NCI-H2081 treated with DMSO at 0.1 percent for 48 hours (cell line): ENCODE measurements around the gene KRTAP10-4.
"Not testable (repeated sequence)": the region's sequence is repeated elsewhere in the genome, so short reads cannot be mapped to it uniquely, and the experiment has no call there.

ENCODE experiments used
- DNase-seq: peaks from one replicate; lab custom pipeline; 2025; lab: John Stamatoyannopoulos, UW

KRTAP10-4 gene

GRCh38 chr21:44534688-44535087 lies 38.8 kb upstream of the KRTAP10-4 start:
- no peak for DNase-seq

GRCh38 chr21:44535963-44536362 lies 37.6 kb upstream of the KRTAP10-4 start:
- no peak for DNase-seq

GRCh38 chr21:44537930-44538911 lies 35.3 kb upstream of the KRTAP10-4 start:
- DNase-seq, result no peak

GRCh38 chr21:44539046-44539445 lies 34.5 kb upstream of the KRTAP10-4 start:
- DNase-seq, result no peak

GRCh38 chr21:44539991-44540666 lies 33.4 kb upstream of the KRTAP10-4 start, which contains the start of gene KRTAP10-1:
Gene KRTAP10-1 (minus strand): TSS chr21:44540195. CDS start chr21:44540150, 45 bp downstream.
- no peak for DNase-seq

GRCh38 chr21:44540741-44541288 lies 32.7 kb upstream of the KRTAP10-4 start:
- no peak for DNase-seq

GRCh38 chr21:44542716-44543115 lies 30.8 kb upstream of the KRTAP10-4 start:
- no peak for DNase-seq

- DNase-seq, result no peak
These were observed 29.0 kb upstream of the KRTAP10-4 start for GRCh38 chr21:44544566-44544965.

GRCh38 chr21:44547656-44548331 lies 25.7 kb upstream of the KRTAP10-4 start:
- DNase-seq, result no peak

GRCh38 chr21:44548381-44548780 lies 25.1 kb upstream of the KRTAP10-4 start:
- DNase-seq, result no peak

GRCh38 chr21:44548922-44549321 lies 24.6 kb upstream of the KRTAP10-4 start:
- DNase-seq, result no peak

GRCh38 chr21:44549525-44550211 lies 23.9 kb upstream of the KRTAP10-4 start:
- DNase-seq, result no peak

- DNase-seq, result not testable (repeated sequence)
These were observed 23.2 kb upstream of the KRTAP10-4 start for GRCh38 chr21:44550285-44550684.

GRCh38 chr21:44550807-44551206 lies 22.7 kb upstream of the KRTAP10-4 start:
- DNase-seq, result no peak

- DNase-seq, result no peak
These were observed 22.1 kb upstream of the KRTAP10-4 start, which contains the start of gene KRTAP10-2 for GRCh38 chr21:44551340-44551961. Gene KRTAP10-2 (minus strand): TSS chr21:44551505. CDS start chr21:44551458, 47 bp downstream.

GRCh38 chr21:44552136-44552535 lies 21.4 kb upstream of the KRTAP10-4 start:
- DNase-seq, result no peak

- DNase-seq, result no peak
These were observed 20.8 kb upstream of the KRTAP10-4 start for GRCh38 chr21:44552681-44553080.

- DNase-seq, result no peak
These were observed 18.2 kb upstream of the KRTAP10-4 start for GRCh38 chr21:44555200-44555875.

- no peak for DNase-seq
These were observed 16.6 kb upstream of the KRTAP10-4 start for GRCh38 chr21:44556879-44557278.
